NCI-H146 treated with DMSO at 0.1 percent for 48 hours (cell line): ENCODE data around the gene HBS1L.

ENCODE experiments used
- DNase-seq: peaks from one replicate; lab custom pipeline; 2025; ENCODE audit not compliant: unreplicated experiment; lab: John Stamatoyannopoulos, UW

HBS1L gene

DNA sequence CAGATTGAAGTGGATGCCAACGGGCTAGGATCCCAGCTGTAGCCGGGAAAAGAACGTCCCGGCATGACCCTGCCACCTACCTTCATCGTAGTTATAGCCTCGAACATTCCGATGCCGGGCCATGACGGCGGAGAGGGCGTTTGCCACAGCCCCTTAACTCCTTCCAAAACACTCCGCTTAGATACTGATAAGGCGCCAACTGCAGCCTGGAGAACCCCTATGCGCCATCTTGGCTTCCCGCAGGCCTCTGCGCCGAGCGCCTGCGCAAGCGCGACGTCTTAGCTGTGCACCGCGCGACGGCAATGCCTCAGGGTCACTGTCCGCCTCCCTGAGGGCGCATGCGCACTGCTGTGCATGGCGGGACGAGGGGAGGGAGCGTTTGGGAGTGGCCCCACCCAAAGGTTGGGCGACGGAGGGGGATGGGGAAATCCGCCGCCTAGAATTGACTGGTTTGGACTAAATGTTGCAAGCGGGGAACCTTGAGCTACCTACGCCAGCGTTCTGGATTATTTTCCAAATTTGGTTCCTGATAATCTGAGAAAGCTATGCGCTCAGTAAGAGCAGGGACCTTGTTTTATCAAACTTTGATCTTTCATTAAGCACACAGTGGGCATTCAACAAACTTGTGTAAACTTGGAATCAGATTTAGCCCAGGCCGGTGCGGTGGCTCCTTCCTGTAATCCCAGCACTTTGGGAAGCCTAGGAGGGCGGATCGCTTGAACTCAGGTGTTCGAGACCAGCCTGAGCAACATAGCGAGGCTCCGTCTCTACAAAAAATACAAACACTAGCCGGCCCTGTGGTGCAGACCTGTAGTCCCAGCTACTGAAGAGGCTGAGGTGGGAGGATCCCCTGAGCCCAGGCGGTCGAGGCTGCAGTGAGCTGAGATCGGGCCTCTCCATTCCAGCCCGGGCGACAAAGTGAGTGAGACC is at the start of gene HBS1L:
HBS1L (minus strand) TSS at position 254 of the 930 bp plus-strand sequence; CDS start at position 123, 131 bp downstream.
- peak; percentile 98 for DNase-seq

DNA sequence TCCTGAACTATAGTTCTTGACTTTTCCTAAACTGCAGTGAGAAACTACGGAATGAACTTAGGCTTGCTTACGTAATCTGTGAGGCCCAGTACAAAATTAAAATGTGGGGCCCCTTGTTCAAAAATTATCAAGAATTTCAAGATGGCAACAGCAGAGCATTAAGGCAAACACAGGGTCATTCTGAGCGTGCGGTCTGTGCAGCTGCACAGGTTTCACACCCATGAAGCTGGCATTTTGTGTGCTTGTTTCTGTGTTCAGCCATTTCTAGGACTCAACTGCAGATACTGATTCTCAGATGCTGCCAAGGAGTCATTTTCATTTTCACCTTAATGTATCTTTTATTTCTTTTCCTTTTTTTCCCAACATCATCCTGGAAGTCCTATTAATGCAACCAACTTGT is 49.6 kb upstream of the HBS1L start:
- no peak for DNase-seq

DNA sequence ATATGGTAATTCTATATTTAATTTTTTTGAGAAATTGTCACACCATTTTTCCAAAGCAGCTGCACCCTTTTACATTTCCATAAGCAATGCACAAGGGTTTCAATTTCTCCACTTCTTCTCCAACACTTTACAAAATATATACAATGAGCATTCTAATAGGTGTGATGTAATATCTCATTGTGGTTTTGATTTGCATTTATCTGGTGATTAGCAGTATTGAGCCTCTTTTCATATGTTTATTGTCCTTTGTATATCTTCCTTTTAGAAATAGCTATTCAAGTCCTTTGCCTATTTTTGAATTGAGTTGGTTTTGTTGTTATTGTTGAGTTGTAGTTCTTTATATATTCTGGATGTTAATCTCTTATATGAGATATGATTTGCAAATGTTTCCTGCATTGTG is 47.6 kb upstream of the HBS1L start:
- DNase-seq = no peak

DNA sequence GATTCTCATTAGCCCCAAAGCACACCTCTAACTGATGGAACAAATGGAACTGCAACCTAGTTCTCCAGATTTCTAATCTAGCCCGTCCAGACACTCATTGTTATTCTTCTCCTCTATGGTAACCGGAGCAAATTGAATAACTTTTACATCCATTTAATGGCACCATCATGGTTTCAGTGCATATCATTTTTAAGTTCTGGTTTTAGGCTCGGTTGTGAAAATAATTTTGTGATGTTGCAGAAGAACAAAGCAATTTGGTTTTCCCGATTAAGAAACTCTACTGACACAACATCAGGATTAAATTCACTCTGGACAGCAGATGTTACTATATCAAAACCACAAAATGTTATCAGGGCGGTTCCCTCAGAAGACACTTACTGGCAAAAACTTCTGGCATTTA is 42.5 kb upstream of the HBS1L start:
- no peak for DNase-seq

DNA sequence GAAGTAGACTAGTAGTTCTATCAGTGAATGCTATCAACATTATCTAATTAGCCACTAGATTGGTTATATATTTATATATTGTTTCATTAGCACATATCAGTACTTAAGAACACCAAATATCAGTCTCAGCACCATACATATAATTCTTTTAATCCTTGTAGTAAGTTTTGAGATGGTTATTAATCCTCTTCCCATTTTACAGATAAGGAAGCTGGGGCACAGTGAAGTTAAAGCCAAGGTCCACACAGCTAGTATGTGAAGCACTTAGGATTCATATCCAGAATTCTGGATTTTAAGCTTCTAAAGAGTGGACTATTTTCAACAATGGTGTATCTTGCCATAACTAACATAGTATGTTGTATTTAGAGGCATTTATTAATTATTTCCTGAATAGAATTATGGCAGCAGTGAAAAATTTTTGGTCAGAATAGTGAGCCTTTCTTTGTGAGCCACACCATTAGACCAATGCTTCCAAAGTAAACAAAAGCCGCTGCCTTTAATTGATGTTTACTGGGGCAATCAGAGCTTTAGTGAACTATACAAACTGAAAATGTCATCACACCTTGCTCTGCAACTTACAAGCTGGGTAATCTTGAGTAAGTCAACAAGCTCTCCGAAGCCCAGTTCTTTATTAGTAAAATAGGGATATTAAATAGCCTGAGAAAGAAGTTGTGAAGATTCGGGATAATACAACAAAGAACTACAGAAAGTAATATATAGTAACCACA is 41.9 kb upstream of the HBS1L start:
- DNase-seq = peak; percentile 44

DNA sequence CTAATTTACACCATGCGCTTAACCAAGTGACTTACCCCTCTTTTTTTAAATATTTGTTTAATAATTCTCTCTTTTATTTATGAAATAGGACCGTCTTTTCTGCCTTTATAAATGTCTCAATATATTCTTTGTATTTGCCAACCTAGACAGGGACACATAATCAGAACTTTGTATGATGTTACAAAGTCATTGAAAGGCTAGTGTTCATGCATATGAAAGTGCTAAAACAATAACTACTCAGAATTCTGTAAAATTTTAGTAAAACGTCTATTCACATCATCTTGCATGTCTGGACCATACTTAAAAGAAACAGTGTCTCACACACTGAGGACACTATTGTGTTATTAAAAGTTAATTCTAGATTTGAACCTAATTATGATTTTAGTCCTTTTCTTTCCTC is 41.1 kb upstream of the HBS1L start:
- DNase-seq = no peak

DNA sequence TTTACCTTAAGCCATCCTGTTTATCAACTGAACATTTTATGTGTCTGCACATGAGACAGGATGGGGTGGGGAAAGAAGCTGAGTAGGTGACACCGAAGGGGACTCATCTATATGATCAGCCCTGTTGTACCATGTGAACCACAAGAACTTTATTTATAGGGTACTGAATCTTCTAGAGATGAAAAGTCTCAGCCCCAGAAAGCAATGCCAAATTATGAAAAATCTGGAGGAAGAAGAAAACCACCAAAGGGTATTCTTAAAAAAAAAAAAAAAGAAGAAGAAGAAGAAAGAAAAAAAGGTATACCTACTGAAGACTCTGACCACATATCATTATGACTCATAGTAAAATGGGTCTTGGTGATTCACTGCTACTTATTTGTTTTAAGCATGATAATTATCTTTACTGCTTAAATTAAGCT is 39.8 kb upstream of the HBS1L start:
- no peak for DNase-seq

DNA sequence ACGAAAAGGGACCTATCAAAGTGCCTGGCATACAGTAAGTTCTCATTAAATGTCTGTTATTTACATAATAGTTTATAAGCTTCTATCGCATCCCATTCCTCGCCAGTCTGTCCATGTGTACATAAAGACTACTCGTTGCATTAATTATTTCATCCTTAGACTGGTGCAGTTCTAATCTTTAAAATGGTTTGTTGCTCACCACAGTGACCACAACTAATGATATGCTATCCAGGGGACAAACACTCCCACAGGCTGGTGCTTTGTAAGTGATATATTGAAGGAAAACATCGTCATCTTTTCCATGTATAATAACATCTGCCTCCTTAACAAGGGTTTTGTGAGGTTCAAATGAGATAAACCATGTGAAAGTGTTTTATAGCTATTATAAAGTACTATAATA is 39.0 kb upstream of the HBS1L start:
- no peak for DNase-seq

DNA sequence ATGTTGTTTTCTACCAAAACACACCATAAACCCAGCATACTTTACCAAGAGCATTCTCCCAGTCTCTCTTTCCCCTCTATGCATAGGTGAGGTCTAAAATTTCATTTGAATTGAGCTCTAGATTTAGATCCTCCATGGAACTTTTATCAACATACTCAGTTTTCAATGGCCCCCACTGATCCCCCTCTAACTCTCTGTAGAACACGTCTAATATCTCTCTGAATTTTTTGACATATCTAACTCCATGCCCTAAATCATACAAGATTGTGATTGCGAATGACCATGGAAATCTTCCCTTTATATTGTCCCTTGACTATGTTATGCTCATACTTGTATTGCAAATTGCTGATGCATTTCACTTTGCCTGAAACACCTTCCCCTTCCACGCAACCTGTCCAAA is 38.1 kb upstream of the HBS1L start:
- DNase-seq = no peak

DNA sequence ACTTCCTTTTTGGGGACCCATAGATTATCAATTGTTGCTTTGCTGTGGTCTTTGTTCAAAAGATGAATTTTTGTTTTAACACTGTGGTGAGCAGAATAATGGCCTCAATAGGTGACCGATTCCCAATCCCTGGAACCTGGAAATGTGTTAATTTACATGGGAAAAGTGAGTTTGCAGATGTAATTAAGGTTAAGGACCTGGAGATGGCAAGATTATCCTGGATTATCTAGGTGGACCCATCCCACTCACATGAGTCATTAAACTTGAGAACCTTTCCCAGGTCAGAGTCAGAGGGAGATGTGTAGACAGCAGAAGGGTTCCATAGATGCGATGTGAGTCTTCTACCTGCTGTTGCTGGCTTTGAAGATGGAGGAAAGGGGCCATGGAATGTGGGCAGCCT is 36.2 kb upstream of the HBS1L start:
- DNase-seq = no peak

DNA sequence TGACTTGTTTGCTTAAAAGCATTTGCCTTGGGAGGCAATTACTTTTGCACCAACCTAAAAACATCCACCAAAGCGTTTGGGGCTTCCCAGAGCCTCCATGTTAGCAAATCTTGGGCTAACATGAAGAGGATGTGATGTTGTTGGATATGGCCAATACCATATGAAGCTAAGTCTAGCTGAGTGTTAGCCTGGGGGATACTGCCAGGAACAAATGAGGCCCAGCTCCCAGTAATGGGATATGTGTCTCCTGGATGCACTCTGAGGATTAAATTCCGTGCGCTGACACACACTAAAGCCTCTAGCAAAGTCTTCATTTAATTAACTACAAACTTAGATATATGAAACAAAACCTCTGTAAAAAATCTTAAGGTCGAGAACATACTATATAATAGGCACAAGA is 35.3 kb upstream of the HBS1L start:
- DNase-seq = no peak

DNA sequence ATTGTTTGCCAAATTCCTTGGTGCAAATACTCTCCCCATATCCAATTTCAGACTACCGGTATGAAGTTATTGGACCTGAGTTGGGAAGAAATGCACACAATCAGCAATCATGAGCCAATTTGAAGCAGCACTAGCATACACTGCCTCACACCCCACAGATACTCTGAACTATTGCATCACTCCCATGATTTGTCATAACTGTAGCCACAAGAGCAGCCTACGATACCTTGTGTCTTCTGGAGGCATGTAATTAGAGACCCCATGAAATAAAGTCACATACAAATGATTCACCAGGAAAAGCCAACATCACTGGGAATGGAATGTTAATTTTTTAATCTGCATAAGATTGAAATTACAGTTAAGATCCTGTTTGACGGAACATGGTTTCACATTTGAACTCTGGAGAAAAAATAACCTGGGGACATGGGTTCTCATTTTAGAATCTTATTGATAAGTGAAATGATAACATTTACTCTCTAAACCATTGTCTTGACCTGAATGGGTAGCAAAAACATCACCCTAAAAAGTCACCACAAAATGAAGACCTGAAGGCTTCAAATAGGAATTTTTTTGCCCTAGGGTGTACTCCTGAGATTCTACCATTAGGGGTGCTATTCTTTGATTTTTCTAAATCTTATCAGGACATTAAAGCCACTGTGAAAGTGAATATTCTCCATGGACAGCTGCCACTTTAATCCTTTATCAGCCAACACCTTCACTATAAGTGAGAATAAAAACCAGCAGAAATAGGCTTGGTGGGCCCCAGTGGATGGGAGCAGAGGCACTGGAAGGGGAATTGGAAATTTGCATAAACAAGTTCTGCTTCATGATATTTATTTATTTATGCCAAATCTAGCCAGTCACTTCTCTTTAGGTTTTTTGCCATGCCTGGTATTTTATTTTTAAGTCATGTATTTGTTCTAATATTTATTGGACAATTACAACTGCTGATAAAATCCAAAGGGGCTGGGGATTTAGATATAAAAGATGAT is 34.5 kb upstream of the HBS1L start:
- DNase-seq = no peak

DNA sequence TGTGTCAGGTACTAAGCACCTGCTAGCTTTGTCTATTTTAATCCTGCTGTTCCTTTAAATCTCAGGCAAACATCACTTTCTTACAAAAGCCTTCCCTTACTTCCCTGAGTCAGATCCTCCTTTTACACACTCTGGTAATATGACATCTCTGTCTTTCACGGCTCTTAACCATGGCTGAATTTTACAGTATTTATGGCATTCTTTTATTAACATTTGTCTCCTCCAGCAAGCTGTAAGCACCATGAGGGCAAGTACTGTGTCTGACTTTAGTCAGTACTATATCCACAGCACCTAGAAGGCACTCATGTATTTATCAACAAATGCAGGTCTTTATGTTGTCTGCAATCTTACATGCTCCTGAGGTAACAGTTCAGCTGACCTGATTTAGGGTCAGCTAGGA is 33.7 kb upstream of the HBS1L start:
- DNase-seq = no peak

DNA sequence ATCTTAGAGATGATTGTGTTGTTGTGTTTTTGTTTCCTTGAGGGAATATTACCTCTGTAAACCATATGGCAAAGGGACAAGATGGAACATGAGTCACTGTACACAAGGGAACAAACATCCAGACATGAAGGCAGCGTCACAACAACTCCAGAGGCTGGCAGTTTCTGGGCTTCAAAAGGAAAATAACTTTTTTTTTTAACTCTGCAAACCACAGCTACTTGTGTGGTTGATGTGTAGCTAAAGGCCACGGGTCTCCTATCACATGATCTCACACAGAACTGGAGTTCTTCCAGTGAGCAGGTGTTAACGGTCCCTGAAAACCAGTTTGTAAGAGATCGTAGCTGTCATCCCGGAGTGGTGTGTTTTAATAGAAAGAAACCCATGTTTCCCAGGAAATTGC is 33.2 kb upstream of the HBS1L start:
- DNase-seq = no peak

DNA sequence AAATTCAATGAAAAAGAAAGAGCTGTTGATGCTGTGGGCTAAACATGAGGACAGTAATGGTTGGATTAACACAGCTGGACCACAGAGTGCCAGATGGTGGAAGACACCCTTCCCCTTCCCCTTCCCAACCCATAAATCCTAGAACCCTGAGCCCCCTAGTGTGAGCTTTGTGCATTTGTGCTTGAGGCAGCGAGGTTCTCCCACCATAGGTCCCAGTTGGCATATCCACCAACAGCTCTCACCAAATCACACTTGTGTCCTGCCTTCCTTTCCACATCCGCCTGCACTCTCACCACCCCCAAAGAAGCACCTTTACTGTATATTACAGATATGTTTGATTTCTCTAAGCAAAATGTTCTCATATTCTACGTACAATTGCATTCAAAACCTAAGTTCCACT is 32.8 kb upstream of the HBS1L start:
- no peak for DNase-seq

DNA sequence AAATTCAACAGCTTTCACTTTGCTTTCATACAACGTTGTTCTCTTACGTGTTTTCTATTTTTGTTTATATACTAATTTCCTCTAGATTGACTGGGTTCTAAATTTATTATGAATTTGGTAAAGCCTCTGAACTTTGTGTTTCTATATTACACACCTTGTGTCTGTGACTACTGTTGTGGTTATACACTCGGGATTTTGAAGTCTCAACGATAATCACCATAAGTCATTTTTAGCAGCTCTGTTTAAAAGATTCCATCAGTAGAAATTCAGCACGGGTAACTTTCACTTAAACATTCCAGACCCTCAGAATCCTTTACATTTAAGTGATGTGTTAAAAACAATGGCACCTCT is 31.8 kb upstream of the HBS1L start:
- no peak for DNase-seq

DNA sequence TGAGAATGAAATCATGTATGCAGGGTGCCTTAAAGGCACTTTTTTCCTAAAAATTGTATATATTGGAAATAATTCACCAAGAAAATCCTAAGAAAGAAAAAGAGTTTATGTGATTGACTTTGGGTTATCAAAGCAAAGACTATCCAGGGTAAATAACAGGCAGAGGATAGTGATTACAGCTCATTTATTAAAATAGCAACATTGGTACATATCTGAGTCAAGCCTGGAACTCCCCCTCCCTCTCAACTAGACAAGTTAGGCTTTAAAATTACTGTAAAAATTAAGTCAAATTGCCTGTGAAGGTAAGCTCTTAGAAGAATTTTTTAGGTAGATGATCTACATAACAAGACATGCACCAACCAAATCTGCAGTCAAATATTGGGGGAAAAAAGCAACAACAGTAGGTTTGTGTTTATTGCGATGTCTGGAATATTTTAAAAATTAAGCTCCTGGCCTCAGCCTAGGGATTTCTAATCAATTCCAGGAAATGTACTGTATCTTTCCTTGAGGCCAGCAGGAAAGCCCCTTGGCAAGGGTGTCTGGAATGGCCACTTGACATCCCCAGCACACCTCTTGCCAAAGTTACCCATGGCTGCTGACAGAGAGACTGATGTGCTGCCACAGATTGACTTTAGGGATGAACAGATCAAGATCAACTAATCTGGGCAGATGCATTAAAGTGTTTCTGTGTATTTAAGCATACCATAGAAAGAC is 31.2 kb upstream of the HBS1L start:
- no peak for DNase-seq

DNA sequence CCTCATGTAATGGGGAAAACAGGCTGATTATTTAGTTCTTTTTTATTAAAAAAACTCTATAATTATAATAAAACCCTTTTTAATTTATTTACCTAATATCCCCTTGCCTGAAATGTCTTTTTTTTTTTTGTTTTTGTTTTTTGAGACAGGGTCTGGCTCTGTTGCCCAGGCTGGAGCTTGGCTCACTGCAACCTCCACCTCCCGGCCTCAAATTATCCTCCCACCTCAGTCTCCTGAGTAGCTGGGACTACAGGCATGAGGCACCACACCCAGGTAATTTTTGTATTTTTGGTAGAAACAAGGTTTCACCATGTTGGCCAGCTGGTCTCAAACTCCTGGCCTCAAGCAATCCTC is 30.3 kb upstream of the HBS1L start:
- no peak for DNase-seq

DNA sequence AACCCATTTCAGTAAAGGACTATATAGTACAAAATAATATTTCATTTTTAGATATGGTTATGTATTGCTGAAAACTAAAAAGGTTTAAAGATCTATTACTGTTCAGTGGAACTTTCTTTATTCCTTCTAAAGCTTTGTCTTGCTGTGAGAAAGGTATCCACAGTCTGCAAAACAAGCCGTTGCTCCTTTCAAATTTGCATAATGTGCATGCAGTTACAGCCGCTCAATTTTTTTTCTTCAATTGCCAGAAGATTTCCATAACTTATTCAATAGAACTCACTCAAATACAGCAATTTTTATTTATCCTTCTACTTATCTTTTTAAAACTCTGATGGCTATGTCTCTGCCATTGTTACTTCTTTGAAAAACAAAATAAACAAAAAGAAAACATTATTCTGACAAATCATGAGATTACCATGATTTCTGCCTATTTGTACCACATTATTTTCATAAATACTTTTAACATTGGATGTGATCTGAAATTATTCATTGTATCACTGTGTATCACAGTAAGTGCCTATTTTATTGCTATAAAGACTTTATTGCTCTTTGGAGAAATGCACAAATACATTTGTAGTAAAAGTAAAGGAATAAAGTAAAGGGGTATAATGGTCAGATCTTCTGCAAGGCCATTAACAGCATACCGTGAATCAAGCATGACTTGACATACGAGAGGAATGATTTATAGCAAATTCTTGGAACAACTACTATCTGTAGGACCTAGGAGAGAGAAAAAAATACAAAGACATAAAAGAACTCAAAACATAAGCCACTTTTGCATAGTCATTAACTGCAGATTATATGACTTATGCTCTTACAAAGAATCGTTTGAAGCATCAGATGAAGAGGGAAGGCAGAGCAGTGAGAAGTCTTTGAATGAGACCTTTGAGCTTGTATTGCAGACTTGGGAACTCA is 29.6 kb upstream of the HBS1L start:
- DNase-seq = no peak

DNA sequence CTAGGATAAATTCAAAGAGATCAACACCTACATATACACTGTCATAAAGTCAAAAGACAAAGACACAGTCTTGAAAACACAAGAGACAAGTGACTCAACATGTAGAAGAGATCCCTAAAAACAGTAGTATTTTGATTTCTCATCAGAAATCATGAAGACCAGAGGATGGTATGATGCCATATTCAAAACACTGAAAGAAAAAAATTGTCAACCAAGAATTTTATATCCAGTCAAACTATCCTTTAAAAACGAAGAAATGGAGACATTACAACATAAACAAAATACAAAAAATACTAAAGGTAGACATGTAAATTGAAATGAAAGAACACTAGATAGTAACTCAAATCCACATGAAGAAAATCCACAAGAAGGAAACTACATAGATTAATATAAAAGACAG is 27.3 kb upstream of the HBS1L start:
- DNase-seq = no peak
